ENCODE data around the gene HOXD4. TPM values are rescaled to one million over a fixed set of nuclear protein-coding genes. Genes with fewer than 3 reads are reported as not detected.

The HOXD4 gene
- total RNA-seq: 10 to 100 TPM in 3 of 4 donors, 1 to 10 TPM in 1; 2.2 to 25.5 (median 15.3) TPM

- peaks cover 39% of the 10 kb centered on the region for H3K27me3 ChIP-seq
- TF ChIP-seq EP300 (IDR thresholded peaks at IDR 0.05; ENCODE audit: low read depth): no peak
- no peak for TF ChIP-seq CTCF (IDR thresholded peaks at IDR 0.05)
- TF ChIP-seq POLR2A (IDR thresholded peaks at IDR 0.05): no peak
- TF ChIP-seq POLR2AphosphoS5 (IDR thresholded peaks at IDR 0.05): no peak
- in situ Hi-C loops (cut with MboI; ENCODE audit: low pct_ligation_motif_present in 1 of 4, low pct_unique_long_range_greater_than_20kb in 1 of 4, low sequenced_read_pairs in 3 of 4): no loop called here
- intact Hi-C loops (cut with DNase I; ENCODE audit: low total_unique reads): no loop called here
- 28 to 65% methylated on average over 4 to 50 of the region's 55 CpGs for WGBS, 2 donors (ENCODE audit: low coverage in 1 of 2)
- H3K4me3 ChIP-seq: peak within 1 kb of the TSS in 1 of 4 donors; percentile 2
- peaks cover 0 to 4% (median 3%) of the 10 kb centered on the region in 4 donors for H3K4me1 ChIP-seq
- no peak for DNase-seq
- no peaks in the 10 kb centered on the region for H3K9me3 ChIP-seq
- peaks cover 0 to 8% (median 0%) of the 10 kb centered on the region in 4 donors for H3K36me3 ChIP-seq
- H3K27ac ChIP-seq: peak within 1 kb of the TSS in 1 of 4 donors; percentile 19
Observed at GRCh38 chr2:176151442-176152287, at the start of gene HOXD4. Gene HOXD4, plus strand, starts transcription at chr2:176151550. Its CDS starts 84 bp downstream, at chr2:176151634.

DNA sequence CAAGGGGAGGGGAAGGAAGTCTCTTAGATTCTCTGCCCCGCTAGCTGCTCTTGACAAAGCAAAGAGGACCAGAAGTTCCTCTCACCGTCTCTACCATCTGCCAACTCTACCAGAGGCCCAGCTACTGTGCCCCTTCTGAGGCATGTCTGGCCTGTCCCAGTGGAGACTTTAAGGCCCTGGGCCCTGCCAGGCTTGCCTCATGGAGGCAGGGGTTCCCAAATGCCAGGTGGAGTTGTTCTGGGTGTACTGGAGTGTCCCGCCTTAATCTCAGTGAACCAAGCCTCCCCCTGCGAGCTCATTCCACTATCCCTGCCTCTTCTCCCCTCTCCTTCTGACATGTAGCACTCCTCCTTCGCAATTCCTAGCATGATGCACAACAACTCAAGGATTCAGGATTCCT, 49.5 kb upstream of the HOXD4 start:
- TF ChIP-seq CTCF (IDR thresholded peaks at IDR 0.05) (no peak), POLR2A (IDR thresholded peaks at IDR 0.05) (no peak), POLR2AphosphoS5 (IDR thresholded peaks at IDR 0.05) (no peak), EP300 (IDR thresholded peaks at IDR 0.05; ENCODE audit: low read depth) (no peak)
- H3K36me3 ChIP-seq: no peaks in the 10 kb centered on the region
- no peak for DNase-seq
- intact Hi-C loops (cut with DNase I; ENCODE audit: low total_unique reads): loop anchor here (2.0 kb wide), 1 partner anchor 405 kb away; no protein-coding TSS in a partner anchor
- H3K27me3 ChIP-seq: peaks cover 100% of the 10 kb centered on the region
- in situ Hi-C loops (cut with MboI; ENCODE audit: low pct_ligation_motif_present in 1 of 4, low pct_unique_long_range_greater_than_20kb in 1 of 4, low sequenced_read_pairs in 3 of 4): loop anchor here in 3 of 4 donors (25.0 kb wide), 2 partner anchors 710 to 1035 kb away; no protein-coding TSS in a partner anchor
- WGBS, 2 donors (ENCODE audit: low coverage in 1 of 2): 68 to 71% methylated on average over 3 to 5 of the region's 5 CpGs
- peaks cover under 1 to 37% (median 31%) of the 10 kb centered on the region in 4 donors for H3K4me1 ChIP-seq
- no peaks in the 10 kb centered on the region for H3K9me3 ChIP-seq
- H3K27ac ChIP-seq: no peak overlapping the region
- no peak overlapping the region for H3K4me3 ChIP-seq

GRCh38 chr2:176102309-176102866, 49.0 kb upstream of the HOXD4 start:
- peaks cover 100% of the 10 kb centered on the region for H3K27me3 ChIP-seq
- no peak for DNase-seq
- H3K9me3 ChIP-seq: no peaks in the 10 kb centered on the region
- peaks cover 4 to 37% (median 30%) of the 10 kb centered on the region in 4 donors for H3K4me1 ChIP-seq
- H3K4me3 ChIP-seq: no peak overlapping the region
- intact Hi-C loops (cut with DNase I; ENCODE audit: low total_unique reads): loop anchor here (2.0 kb wide), 1 partner anchor 406 kb away; no protein-coding TSS in a partner anchor
- no peak overlapping the region for H3K27ac ChIP-seq
- in situ Hi-C loops (cut with MboI; ENCODE audit: low pct_ligation_motif_present in 1 of 4, low pct_unique_long_range_greater_than_20kb in 1 of 4, low sequenced_read_pairs in 3 of 4): loop anchor here in 3 of 4 donors (25.0 kb wide), 2 partner anchors 710 to 1035 kb away; no protein-coding TSS in a partner anchor
- WGBS, 2 donors (ENCODE audit: low coverage in 1 of 2): 54 to 66% methylated on average over 7 of the region's 7 CpGs
- TF ChIP-seq POLR2AphosphoS5 (IDR thresholded peaks at IDR 0.05) (no peak), CTCF (IDR thresholded peaks at IDR 0.05) (no peak), POLR2A (IDR thresholded peaks at IDR 0.05) (no peak), EP300 (IDR thresholded peaks at IDR 0.05; ENCODE audit: low read depth) (no peak)
- no peaks in the 10 kb centered on the region for H3K36me3 ChIP-seq

GRCh38 chr2:176103194-176103593, 48.2 kb upstream of the HOXD4 start:
- 63 to 73% methylated on average over 7 of the region's 7 CpGs for WGBS, 2 donors (ENCODE audit: low coverage in 1 of 2)
- TF ChIP-seq EP300 (IDR thresholded peaks at IDR 0.05; ENCODE audit: low read depth) (no peak), CTCF (IDR thresholded peaks at IDR 0.05) (no peak), POLR2AphosphoS5 (IDR thresholded peaks at IDR 0.05) (no peak), POLR2A (IDR thresholded peaks at IDR 0.05) (no peak)
- peaks cover 98% of the 10 kb centered on the region for H3K27me3 ChIP-seq
- no peak overlapping the region for H3K27ac ChIP-seq
- H3K4me1 ChIP-seq: peaks cover 4 to 34% (median 25%) of the 10 kb centered on the region in 4 donors
- no peaks in the 10 kb centered on the region for H3K9me3 ChIP-seq
- intact Hi-C loops (cut with DNase I; ENCODE audit: low total_unique reads): loop anchor here (2.0 kb wide), 1 partner anchor 406 kb away; no protein-coding TSS in a partner anchor
- DNase-seq: no peak
- in situ Hi-C loops (cut with MboI; ENCODE audit: low pct_ligation_motif_present in 1 of 4, low pct_unique_long_range_greater_than_20kb in 1 of 4, low sequenced_read_pairs in 3 of 4): loop anchor here in 3 of 4 donors (25.0 kb wide), 2 partner anchors 709 to 1034 kb away; no protein-coding TSS in a partner anchor
- H3K36me3 ChIP-seq: no peaks in the 10 kb centered on the region
- no peak overlapping the region for H3K4me3 ChIP-seq

Measured in transverse colon (tissue), 4 donors.